GM19351 (cell line): Measurements from ENCODE around the gene GTPBP6.

ENCODE experiments used
- ATAC-seq: cut with Tn5 transposase; IDR thresholded peaks from one replicate; pipeline ENCODE4 v1.9.1; 2021; ENCODE audit warnings: mild to moderate bottlenecking, moderate library complexity; ENCODE audit not compliant: unreplicated experiment

GTPBP6 gene, protein sequence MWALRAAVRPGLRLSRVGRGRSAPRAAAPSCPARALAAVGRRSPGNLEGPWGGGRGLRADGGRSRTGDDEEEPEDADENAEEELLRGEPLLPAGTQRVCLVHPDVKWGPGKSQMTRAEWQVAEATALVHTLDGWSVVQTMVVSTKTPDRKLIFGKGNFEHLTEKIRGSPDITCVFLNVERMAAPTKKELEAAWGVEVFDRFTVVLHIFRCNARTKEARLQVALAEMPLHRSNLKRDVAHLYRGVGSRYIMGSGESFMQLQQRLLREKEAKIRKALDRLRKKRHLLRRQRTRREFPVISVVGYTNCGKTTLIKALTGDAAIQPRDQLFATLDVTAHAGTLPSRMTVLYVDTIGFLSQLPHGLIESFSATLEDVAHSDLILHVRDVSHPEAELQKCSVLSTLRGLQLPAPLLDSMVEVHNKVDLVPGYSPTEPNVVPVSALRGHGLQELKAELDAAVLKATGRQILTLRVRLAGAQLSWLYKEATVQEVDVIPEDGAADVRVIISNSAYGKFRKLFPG

DNA sequence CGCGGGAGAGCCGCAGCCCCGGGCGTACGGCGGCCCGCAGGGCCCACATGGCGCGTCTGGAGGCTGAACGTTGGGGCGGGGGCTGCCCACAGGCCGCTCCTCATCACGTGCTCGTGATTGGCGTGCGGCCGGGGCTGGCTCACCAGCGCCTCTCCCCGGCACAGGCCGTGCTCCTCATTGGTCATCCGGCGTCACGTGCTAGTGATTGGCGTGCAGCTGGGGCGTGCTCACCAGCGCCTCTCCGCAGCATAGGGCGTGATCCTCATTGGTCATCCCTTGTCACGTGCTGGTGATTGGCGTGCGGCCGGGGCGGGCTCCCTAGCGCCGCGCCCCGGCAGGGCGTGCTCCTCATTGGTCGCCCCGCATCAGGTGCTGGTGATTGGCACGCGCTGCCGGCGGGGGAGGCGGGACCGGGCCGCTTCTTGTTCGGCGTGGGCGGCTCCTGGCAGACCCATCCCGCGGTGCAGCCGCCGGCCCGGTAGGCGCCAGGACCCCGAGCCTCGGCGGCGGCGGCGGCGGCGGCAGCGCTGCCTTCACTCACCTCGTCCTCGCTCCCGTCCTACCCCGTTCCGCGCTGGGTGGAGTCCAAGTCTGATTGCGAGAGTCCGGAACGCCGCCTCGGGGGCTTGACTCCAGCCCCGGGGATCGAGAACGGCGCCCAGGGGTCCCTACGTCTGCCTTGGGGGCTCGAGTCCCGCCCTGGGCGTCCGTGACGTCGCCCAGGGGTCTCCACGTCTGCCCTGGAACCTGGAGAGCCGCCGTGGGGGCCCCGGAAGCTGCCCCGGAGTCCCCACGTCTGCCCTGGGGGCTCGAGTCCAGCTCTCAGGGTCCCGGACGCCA is at the start of gene GTPBP6:
GTPBP6 (minus strand) TSS at position 58 of the 840 bp plus-strand sequence; CDS start at position 49, 9 bp downstream.
- peak; percentile 68 for ATAC-seq

GRCh38 chrX:367866-368265 is 49.3 kb upstream of the GTPBP6 start:
- no peak for ATAC-seq

GRCh38 chrX:367349-367748 is 48.8 kb upstream of the GTPBP6 start:
- no peak for ATAC-seq

- ATAC-seq = no peak
These were observed 45.2 kb upstream of the GTPBP6 start for GRCh38 chrX:363621-364375.

DNA sequence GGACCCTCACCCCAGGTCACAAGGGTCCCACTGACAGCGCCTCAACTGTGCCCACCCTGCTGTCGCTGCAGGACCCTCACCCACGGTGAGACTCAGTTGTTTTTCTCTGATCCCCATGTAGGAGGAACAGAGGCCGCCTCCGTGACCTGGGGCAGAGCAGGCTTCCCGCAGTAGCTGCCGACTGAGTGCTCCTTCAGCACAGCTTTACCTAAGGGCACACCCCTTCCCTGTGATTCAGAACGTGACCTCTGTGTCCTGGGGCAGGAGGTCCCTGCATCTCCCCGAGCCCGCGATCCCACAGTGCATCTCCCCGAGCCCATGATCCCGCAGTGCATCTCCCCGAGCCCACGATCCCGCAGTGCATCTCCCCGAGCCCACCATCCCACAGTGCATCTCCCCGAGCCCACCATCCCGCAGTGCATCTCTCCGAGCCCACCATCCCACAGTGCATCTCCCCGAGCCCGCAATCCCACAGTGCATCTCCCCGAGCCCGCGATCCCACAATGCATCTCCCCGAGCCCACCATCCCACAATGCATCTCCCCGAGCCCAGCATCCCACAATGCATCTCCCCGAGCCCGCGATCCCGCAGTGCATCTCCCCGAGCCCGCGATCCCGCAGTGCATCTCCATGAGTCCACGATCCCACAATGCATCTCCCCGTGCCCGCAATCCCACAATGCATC is 44.5 kb upstream of the GTPBP6 start:
- no peak for ATAC-seq

DNA sequence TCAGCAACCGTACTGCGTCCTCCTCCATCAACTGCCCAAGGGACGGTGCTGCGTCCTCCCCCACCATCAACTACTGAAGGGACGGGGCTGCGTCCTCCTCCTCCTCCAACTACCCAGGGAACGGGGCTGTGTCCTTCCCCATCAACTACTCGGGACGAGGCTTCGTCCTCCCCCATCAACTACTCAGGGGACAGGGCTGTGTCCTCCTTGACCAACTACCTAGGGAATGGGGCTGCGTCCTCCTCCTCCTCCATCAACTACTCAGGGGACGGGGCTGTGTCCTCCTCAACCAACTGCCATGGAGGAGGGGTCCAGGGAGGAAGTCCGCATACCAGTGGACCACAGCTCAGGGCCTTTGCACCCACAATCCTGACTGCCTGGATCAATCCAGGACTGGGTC is 43.8 kb upstream of the GTPBP6 start:
- no peak for ATAC-seq

DNA sequence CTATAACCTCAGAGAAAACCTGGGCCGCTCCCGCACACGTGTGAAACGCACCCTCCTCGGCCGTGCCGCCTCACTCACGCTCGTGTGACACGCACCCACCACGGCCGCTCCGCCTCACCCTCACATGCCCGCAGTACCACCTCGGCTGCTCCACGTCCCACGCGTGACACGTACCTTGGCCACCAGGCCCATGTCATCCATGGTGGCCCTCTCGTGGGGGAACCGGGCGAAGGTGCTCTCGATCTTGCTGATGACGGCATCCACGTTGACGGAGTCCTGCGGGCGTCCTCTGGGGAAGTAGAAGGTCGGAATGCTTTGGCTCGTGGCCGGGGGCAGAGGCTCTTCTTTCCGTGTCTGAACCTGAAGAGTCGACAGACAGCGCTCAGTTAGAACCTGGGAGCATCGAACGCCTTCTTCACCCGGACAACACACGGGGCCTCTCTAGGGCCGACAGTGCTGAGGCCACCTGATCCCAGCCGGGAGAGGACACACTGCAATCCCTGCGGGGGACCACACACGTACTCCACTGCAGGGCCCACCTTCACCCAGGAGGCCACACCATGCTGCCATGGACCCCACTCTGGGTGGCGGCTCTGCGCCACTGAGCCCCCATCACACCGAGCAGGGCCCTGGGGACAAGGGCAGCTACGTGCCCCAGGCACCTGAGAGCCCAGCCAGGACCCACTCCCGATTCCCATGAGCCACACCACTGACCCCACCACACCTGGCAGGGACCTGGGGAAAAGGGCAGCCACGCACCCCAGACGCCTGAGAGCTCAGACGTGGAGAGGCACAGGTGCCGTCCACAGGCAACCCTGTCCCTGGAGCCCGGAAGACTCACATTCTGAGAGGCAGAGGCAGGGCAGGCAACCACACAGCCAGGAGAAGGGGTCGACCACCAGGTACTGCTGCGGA is 42.9 kb upstream of the GTPBP6 start:
- ATAC-seq = no peak

DNA sequence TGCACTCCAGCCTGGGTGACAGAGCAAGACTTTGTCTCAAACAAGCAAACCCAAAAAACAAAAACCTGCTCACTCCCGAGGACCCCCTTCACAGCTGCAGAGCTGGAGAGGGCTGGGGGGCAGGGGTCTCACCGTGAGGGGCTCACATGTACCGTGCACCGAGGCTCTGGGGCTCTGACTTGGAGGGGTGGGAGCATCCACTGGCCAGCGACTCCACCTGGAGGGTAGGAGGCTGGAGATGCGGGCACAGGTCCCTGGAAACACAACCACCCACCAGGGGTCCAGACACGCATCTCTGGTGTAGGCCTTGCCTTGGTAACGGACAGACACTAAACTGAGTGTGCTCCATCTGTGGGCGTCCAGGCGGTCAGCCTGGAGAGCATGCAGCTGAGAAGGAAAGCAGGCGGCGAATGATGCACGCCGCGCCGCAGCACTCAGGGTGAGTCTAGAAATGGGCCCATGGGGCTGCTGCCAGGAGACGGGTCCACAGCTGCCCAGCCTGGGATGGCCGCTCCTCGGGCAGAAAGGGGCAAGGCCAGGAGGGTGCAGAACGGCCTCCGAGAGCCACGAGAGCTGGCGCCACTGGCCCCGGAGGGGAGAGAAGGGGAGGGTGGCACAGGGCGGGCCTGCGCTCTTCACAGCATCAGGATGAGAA is 42.0 kb upstream of the GTPBP6 start:
- no peak for ATAC-seq

- ATAC-seq = no peak
These were observed 40.1 kb upstream of the GTPBP6 start for GRCh38 chrX:358651-359143.

GRCh38 chrX:357693-358471 is 39.3 kb upstream of the GTPBP6 start:
- no peak for ATAC-seq

- ATAC-seq = no peak
These were observed 38.6 kb upstream of the GTPBP6 start for GRCh38 chrX:357035-357692.

GRCh38 chrX:356385-357034 is 37.9 kb upstream of the GTPBP6 start:
- no peak for ATAC-seq

DNA sequence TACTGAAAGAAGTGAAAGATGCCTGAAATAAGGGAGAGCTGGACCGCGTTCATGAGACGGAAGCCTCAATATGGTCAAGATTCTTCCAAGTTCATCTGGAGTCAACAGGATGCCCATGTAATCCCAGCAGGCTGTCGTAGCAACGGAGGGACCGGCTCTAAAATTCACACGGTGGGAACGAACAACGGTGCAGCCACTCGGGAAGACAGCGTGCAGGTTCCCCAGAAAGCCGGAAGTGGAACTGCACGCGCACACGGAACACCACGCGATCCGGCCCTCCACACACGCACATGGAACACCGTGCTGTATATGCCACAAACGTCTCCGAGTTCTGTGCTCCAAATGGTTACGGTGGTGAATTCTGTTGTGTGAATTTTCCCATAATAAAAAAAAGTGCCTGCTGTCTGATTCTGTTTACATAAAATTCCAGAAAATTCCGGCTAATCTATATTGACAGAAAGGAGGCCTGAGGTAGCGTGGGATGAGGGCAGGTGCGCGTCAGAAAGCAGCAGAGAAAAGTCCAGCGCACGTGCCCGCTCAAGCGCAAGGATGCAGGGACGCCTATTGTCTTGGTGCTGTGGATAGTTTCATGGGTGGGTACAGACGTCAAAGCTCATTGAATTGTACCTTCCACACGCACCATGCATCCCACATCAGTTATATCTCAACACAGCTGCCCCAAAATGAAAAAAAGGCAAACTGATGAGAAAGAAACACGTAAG is 36.9 kb upstream of the GTPBP6 start:
- ATAC-seq = no peak

DNA sequence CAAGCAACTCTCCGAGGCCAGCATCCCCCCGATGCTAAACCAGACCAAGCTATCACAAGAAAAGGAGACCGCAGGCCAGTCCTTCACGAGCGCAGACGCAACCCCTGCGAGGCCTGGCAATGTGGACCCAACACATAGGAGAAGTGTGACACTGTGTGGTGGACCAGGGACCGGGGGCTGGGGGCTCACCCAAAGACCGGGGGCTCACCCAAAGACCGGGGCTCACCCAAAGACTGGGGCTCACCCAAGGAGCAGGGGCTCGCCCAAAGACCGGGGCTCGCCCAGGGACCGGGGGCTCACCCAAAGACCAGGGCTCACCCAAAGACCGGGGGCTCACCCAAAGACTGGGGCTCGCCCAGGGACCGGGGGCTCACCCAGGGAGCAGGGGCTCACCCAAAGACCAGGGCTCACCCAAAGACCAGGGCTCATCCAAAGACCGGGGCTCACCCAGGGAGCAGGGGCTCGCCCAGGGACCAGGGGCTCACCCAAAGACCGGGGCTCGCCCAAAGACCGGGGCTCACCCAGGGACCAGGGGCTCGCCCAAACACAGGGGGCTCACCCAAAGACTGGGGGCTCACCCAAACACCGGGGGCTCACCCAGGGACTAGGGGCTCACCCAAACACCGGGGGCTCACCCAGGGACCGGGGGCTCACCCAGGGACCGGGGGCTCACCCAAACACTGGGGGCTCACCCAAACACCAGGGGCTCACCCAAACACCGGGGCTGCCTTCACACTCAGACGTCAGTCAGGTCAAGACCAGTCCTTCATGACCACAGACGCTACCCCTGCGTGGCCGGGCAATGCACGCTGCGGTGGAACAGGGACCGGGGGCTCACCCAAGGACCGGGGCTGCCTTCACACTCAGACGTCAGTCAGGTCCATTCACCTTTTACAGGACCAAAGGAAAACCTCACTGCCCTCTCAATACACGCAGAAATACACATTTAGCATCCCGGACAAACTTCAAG is 35.3 kb upstream of the GTPBP6 start:
- ATAC-seq = no peak
